ENCODE data around the gene PIEZO1. TPM values are rescaled to one million over a fixed set of nuclear protein-coding genes. Genes with fewer than 3 reads are reported as not detected.

PIEZO1 gene
- total RNA-seq, 6 experiments from 2014 or later, result 48.9 to 91.9 (median 64.4) TPM

DNA sequence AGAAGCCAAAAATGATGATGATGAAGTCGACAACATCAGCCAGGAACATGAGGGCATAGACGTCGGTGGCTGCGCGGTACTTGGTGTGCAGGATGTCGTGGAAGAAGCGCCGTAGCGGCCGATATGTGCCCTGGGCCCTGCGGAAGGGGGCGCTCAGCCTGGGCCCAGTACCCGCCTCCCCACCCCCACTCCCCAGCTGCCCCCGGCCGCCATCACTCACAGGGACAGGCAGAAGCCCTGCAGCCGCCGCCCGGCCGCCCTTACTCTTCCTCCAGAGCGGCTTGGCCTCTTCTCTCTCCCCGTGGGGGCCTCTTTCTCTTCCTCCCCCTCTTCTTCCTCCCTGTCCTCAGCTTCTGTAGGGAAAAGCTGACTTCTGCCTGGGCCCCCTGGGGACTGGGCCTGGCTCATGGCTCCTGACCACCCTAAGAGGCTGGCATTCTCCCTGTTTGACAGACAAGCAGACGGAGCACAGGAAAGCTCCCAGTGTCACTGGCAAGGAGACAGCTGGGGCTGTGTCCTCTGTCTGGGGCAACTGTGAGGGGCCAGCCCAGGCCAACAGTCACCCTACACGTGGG lies 64.5 kb downstream of the PIEZO1 start:
- H3K36me3 ChIP-seq, result peaks cover 0 to 85% (median 33%) of the 10 kb centered on the region in 4 donors
- H3K9me3 ChIP-seq, result no peaks in the 10 kb centered on the region
- no peaks in the 10 kb centered on the region for H3K27me3 ChIP-seq
- no peaks in the 10 kb centered on the region for H3K4me1 ChIP-seq
- ATAC-seq (no peak), DNase-seq (no peak)
- WGBS (ENCODE audit: insufficient coverage, low coverage, low lambda C conversion rate, missing lambda C conversion rate), result no CpG with 5 or more reads among the region's 23 CpGs
- H3K27ac ChIP-seq, result no peak overlapping the region
- intact Hi-C loops (cut with DNase I), result no loop called here
- no peak for TF ChIP-seq POLR2A (IDR thresholded peaks at IDR 0.05)
- TF ChIP-seq, protein P1, sequence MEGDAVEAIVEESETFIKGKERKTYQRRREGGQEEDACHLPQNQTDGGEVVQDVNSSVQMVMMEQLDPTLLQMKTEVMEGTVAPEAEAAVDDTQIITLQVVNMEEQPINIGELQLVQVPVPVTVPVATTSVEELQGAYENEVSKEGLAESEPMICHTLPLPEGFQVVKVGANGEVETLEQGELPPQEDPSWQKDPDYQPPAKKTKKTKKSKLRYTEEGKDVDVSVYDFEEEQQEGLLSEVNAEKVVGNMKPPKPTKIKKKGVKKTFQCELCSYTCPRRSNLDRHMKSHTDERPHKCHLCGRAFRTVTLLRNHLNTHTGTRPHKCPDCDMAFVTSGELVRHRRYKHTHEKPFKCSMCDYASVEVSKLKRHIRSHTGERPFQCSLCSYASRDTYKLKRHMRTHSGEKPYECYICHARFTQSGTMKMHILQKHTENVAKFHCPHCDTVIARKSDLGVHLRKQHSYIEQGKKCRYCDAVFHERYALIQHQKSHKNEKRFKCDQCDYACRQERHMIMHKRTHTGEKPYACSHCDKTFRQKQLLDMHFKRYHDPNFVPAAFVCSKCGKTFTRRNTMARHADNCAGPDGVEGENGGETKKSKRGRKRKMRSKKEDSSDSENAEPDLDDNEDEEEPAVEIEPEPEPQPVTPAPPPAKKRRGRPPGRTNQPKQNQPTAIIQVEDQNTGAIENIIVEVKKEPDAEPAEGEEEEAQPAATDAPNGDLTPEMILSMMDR (IDR thresholded peaks at IDR 0.05), result no peak
- no peak overlapping the region for H3K4me3 ChIP-seq

GRCh38 chr16:88719933-88720296 lies 65.1 kb downstream of the PIEZO1 start:
- Histone ChIP-seq H3K4me1 (no peaks in the 10 kb centered on the region), H3K27ac (no peak overlapping the region), H3K4me3 (no peak overlapping the region), H3K9me3 (no peaks in the 10 kb centered on the region), H3K27me3 (no peaks in the 10 kb centered on the region), H3K36me3 (peaks cover 0 to 86% (median 31%) of the 10 kb centered on the region in 4 donors)
- no peak for TF ChIP-seq POLR2A (IDR thresholded peaks at IDR 0.05)
- TF ChIP-seq, protein P1 (IDR thresholded peaks at IDR 0.05), result no peak
- 100% methylated on average over 1 of the region's 19 CpGs for WGBS (ENCODE audit: insufficient coverage, low coverage, low lambda C conversion rate, missing lambda C conversion rate)
- intact Hi-C loops (cut with DNase I), result no loop called here
- no peak for ATAC-seq
- DNase-seq, result no peak

- TF ChIP-seq POLR2A (IDR thresholded peaks at IDR 0.05), result no peak
- TF ChIP-seq, protein P1 (IDR thresholded peaks at IDR 0.05), result no peak
- intact Hi-C loops (cut with DNase I), result no loop called here
- H3K4me1 ChIP-seq, result no peaks in the 10 kb centered on the region
- ATAC-seq (no peak), DNase-seq (no peak)
- peaks cover 0 to 86% (median 31%) of the 10 kb centered on the region in 4 donors for H3K36me3 ChIP-seq
- H3K9me3 ChIP-seq, result no peaks in the 10 kb centered on the region
- no peaks in the 10 kb centered on the region for H3K27me3 ChIP-seq
- H3K4me3 ChIP-seq, result no peak overlapping the region
- WGBS (ENCODE audit: insufficient coverage, low coverage, low lambda C conversion rate, missing lambda C conversion rate), result 100% methylated on average over 1 of the region's 29 CpGs
- H3K27ac ChIP-seq, result no peak overlapping the region
Measured at GRCh38 chr16:88719267-88719932, 65.6 kb downstream of the PIEZO1 start.

DNA sequence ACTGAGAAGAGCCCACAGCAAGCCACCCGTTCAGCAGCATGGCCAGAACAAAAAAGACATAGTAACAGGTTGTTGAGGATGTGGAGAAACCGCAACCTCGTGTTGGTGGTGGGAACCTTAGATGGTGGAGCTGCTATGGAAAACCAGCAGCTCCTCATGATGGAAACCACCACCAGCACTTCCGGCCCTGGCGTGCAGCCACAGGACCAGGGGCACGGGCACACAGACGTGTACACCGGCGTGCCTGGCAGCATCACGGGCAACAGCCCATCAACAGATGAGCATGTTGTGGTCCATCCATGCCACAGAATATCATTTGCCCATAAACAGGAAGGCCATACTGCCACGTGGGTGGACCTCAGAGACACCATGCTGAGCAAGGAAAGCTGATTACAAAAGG lies 66.8 kb downstream of the PIEZO1 start:
- TF ChIP-seq POLR2A (IDR thresholded peaks at IDR 0.05), result no peak
- TF ChIP-seq, protein P1 (IDR thresholded peaks at IDR 0.05), result no peak
- no peak for ATAC-seq
- Histone ChIP-seq H3K4me1 (no peaks in the 10 kb centered on the region), H3K27me3 (no peaks in the 10 kb centered on the region), H3K9me3 (no peaks in the 10 kb centered on the region), H3K36me3 (peaks cover 0 to 87% (median 29%) of the 10 kb centered on the region in 4 donors), H3K27ac (no peak overlapping the region), H3K4me3 (no peak overlapping the region)
- WGBS (ENCODE audit: insufficient coverage, low coverage, low lambda C conversion rate, missing lambda C conversion rate), result 67% methylated on average over 1 of the region's 11 CpGs
- intact Hi-C loops (cut with DNase I), result no loop called here
- no peak for DNase-seq

Data from right lobe of liver (tissue), 6 donors.